ENCODE data around the gene FUT7.

DNA sequence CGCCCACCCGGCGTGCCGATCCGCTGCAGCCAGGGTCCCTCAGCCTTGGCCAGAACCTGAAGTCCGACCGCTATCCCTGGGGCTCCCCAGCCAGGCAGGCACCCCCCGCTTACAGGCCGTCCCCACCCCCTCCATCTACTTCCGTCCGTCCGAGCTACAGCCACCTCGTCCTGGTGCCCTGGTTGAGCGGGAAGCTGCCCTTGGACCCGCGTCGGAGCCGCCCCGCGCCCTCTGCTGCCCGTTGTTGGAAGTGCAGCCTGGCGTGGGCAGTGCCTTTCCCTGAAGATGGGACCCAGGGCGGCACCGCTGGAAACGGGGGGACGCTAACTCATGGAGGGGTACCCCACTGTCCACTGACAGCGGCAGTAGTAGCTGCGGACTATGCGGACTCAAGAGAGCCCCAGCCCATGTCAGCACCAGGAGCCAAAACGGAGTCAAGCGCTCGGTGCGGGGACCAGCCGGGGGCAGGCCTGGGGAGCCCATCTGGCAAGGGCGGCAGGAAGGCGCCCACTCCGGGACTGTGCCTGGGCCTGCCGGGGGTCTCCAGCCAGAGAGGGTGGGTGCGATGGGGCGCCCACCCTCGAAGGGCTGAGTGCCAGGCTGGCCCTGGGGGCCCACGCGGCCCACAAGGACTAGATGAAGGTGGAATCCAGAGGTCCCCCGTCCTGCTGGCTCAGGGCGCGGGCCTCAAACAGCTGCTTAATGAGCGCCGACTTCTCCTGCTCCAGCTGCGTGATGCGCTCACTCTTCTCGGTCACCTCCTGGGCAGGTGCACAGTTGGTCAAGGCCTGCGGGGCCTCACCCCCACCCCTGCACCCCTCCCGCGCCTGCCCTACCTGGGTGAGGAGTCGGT is 32.4 kb upstream of the FUT7 start:
- TF ChIP-seq CTCF (IDR thresholded peaks at IDR 0.05; ENCODE audit: control extremely low read depth in 1 of 3, insufficient read depth in 1 of 3, low read depth in 1 of 3, low read length in 3 of 3) (peak in 2 of 3 experiments; percentile 88 to 95; a peak in 3 of 4 replicates), YY1 (IDR thresholded peaks at IDR 0.05; ENCODE audit: low read depth, low read length) (peak; percentile 27; the same call in 1 of the 2 replicates), TBP (IDR thresholded peaks at IDR 0.05; ENCODE audit: low read depth, low read length) (no peak), FOSL1 (IDR thresholded peaks at IDR 0.05; ENCODE audit: insufficient read depth, low read depth, low read length) (no peak), ZNF274 (IDR thresholded peaks at IDR 0.05; ENCODE audit: borderline replicate concordance, extremely low read depth, low read length) (no peak), POLR2AphosphoS5 (IDR thresholded peaks at IDR 0.05; ENCODE audit: low read depth, low read length) (no peak), ATF2 (IDR thresholded peaks at IDR 0.05; ENCODE audit: low read length) (no peak), EZH2 (IDR thresholded peaks at IDR 0.05; ENCODE audit: low read depth, low read length, severe bottlenecking) (no peak), SP2 (IDR thresholded peaks at IDR 0.05; ENCODE audit: low read length) (no peak), RAD21 (IDR thresholded peaks at IDR 0.05 in 1 of 2, conservative IDR thresholded peaks at IDR 0.05 in 1 of 2; ENCODE audit: low read depth in 2 of 2, low read length in 2 of 2) (peak; percentile 61 to 72), BRCA1 (IDR thresholded peaks at IDR 0.05; ENCODE audit: low read depth, low read length) (no peak)
- TF ChIP-seq, protein P1, sequence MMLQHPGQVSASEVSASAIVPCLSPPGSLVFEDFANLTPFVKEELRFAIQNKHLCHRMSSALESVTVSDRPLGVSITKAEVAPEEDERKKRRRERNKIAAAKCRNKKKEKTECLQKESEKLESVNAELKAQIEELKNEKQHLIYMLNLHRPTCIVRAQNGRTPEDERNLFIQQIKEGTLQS (IDR thresholded peaks at IDR 0.05; ENCODE audit: insufficient read depth, low read depth, low read length), result no peak
- TF ChIP-seq, protein P2, sequence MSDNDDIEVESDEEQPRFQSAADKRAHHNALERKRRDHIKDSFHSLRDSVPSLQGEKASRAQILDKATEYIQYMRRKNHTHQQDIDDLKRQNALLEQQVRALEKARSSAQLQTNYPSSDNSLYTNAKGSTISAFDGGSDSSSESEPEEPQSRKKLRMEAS (IDR thresholded peaks at IDR 0.05), result peak; percentile 65; the same call in 1 of the 2 replicates
